Umbilical cord (tissue), 2 donors: ENCODE results near the gene CEP164. TPM values are rescaled to one million over a fixed set of nuclear protein-coding genes. Genes with fewer than 3 reads are reported as not detected.

ENCODE experiments used
- DNase-seq: peaks from one replicate; pipeline ENCODE4 v3.0.0-alpha.2; 2015; ENCODE audit warnings: low spot score
- total RNA-seq: library from RNA; depleted of rRNA; stranded (reverse); fragments of >200 nt; gene quantifications from one replicate; pipeline ENCODE4 v1.2.3, GENCODE V29; 2014; ENCODE audit warnings: low replicate concordance; ENCODE audit not compliant: insufficient read depth

The CEP164 gene
- total RNA-seq, 1 donor from 2014 or later = 49.8 TPM

DNA sequence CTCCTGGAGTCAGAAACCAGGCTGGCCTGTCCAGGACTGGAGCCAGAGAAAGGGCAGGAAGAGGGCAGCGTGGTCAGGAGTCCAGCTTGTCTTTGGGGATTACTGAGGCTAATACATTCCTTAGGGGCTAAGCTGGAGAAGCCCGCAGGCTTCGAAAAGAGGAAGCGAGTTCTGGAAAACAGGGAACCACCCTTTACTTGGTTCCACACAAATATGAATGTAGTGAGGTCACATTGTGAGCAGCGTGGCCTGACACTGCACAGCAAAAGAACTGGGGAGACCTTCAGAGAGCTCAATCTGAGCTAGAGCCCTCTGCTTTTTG, 132.3 kb downstream of the CEP164 start:
- no peak for DNase-seq

DNA sequence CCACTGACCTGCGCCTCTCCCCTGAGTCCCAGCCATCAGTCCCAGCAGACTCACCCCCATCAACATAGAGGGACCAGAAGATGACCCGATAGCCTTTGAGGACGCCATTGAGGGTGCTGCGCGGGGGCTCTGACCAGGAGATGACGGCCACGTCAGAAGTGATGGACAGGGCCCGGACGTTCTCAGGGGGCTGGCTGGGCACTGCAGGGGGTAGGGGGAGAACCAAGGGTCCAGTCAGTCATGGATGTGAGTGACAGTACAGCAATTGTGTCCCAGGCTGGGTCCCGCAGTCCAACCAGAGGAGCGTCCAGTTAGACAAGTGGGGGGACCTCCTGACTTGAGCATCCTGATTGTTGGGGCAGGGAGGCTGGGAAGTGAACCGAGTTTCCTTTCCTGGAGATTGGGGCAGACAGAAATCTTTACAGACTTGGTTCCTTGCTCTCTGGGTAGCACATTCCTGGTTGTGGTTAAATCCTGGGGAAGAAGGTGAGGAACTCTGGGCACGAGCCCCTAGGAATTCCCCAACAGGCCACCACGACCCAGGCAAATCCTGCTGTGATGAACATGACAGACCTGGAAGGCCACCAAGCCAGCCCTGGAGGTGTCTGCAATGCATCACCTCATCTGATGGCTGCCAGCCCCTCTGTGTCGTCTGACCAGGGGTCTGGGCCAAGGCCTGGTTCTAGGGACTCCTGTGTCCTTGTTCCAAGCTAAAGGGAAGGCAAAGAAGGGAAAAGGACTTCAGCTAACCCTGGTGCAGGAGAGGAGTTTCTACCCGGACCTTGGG, 133.9 kb downstream of the CEP164 start:
- no peak for DNase-seq

DNA sequence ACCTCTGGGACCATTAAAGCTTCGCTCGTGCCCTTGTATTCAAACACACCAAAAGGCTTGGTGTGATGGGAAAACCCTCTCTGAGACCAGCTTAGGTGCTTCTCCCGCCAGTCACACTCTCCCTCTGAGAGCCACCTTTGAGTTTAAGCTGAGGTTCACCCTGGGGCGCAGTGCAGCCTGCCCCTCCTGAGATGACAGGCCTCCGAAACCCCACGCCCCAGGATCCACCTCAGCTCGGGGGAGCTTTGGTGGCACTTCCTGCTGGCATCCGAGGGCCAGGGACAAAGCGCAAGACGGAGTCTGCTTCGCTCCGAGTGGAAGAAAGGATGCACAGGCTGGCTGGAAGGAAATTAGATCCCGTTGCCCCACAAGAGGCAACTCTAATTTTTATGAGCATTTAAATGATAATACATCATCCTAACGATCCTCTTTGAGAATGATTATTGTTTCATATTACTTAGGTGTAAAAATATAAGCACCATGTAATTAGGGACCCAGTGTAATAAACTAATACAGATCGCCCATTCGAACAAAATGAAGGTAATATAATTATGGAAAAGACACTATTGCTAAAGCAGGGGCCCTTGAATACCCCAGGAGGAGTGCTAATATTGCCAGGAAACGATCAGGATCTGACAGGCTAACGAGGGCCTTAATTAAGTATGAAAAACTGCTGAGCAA, 134.7 kb downstream of the CEP164 start:
- DNase-seq = no peak

DNA sequence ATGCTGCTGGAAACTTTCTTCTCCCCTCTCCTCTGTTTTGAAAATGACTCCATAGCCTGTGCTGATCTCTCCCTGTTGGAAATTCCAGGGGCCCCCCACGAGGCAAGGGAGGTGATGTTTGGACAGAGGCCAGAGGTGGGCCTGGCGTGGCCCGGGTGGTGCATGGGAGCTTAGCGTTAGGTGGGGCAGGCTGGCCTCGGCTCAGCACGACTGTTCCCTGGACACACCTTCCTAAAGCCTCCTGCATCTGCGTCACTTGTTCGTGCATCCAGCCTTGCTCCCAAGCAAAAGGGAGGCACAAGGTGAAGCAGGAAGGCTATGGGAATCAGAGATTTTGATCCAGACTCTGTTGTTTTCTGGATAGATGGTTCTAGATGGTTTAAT, 135.2 kb downstream of the CEP164 start:
- no peak for DNase-seq

Other genes with a start within 250 kb of the CEP164 start
- 12.3 TPM for gene SIK3, start 229.4 kb upstream of the CEP164 start, total RNA-seq
- gene PAFAH1B2, start 183.6 kb upstream of the CEP164 start, total RNA-seq = 117 TPM
- gene SIDT2, start 149.1 kb upstream of the CEP164 start, total RNA-seq = 37.3 TPM
- 5,845 TPM for gene TAGLN, start 128.5 kb upstream of the CEP164 start, total RNA-seq
- 27.0 TPM for gene PCSK7, start 95.8 kb upstream of the CEP164 start, total RNA-seq
- gene RNF214, start 95.2 kb upstream of the CEP164 start, total RNA-seq = 10.8 TPM
- 6.3 TPM for gene BACE1-AS, start 36.5 kb upstream of the CEP164 start, total RNA-seq
- 12.0 TPM for gene BACE1, start 11.6 kb upstream of the CEP164 start, total RNA-seq